ENCODE results near the gene SCRN2. TPM values are rescaled to one million over a fixed set of nuclear protein-coding genes. Genes with fewer than 3 reads are reported as not detected.

The SCRN2 gene
- total and polyA plus RNA-seq, 12 donors: 6.3 to 136 (median 40.5) TPM

DNA sequence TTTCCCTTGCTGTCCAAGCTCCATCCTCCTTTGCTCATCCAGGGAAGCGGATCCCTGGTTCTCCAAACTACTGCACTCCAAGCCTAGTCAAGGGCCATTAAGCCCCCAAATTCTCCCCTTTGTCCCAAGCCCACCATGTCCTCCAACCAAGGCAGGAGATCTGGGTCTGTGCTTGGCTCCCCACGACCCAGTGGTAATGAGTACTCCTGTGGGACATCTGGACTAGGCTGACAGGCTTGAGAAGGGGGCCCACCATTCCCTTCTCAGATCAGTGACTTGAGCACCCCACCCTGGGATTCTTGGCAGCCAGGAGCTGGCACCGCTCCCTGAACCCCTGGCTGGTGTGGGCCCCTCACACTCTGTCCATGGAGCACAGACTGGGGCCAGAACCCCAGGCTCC is 36.6 kb downstream of the SCRN2 start:
- DNase-seq: peak in 1 of 7 donors; percentile 12
- intact Hi-C loops (cut with DNase I): loop anchor here in 1 of 2 donors (10.0 kb wide), 1 partner anchor 140 kb away; no protein-coding TSS in a partner anchor
- TF ChIP-seq, protein P1, sequence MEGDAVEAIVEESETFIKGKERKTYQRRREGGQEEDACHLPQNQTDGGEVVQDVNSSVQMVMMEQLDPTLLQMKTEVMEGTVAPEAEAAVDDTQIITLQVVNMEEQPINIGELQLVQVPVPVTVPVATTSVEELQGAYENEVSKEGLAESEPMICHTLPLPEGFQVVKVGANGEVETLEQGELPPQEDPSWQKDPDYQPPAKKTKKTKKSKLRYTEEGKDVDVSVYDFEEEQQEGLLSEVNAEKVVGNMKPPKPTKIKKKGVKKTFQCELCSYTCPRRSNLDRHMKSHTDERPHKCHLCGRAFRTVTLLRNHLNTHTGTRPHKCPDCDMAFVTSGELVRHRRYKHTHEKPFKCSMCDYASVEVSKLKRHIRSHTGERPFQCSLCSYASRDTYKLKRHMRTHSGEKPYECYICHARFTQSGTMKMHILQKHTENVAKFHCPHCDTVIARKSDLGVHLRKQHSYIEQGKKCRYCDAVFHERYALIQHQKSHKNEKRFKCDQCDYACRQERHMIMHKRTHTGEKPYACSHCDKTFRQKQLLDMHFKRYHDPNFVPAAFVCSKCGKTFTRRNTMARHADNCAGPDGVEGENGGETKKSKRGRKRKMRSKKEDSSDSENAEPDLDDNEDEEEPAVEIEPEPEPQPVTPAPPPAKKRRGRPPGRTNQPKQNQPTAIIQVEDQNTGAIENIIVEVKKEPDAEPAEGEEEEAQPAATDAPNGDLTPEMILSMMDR (IDR thresholded peaks at IDR 0.05): no peak
- TF ChIP-seq POLR2A (IDR thresholded peaks at IDR 0.05): no peak
- 58 to 78% (median 70%) methylated on average over 2 to 3 of the region's 3 CpGs for WGBS, 4 donors
- Histone ChIP-seq H3K4me1 (replicated peaks in 1 of 2) (no peaks in the 10 kb centered on the region), H3K4me3 (no peak overlapping the region), H3K27me3 (peaks cover 2% of the 10 kb centered on the region), H3K9me3 (replicated peaks in 1 of 3) (no peaks in the 10 kb centered on the region), H3K27ac (no peak overlapping the region), H3K36me3 (replicated peaks in 1 of 2) (peaks cover 0 to 19% of the 10 kb centered on the region in 2 donors)

DNA sequence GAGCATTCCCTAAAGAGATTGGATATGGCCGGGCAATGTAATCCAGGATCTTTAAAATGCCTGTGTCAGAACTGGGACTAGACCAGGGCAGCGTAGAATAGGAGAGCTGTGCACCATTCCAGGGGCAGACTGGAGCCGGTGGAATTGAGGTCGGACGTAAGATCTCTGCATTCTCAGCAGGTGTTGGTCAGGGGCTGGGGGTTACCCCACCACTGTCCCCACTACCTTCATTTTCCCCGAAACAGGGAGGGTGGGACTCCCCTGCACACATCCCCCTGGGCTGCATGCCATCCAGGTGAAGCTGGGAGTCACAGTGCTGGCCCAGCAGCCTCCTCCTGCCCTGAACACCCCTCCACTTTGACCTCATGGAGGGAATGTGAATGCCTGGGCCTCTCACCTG is 37.3 kb downstream of the SCRN2 start:
- H3K4me3 ChIP-seq: no peak overlapping the region
- intact Hi-C loops (cut with DNase I): loop anchor here in 1 of 2 donors (10.0 kb wide), 1 partner anchor 139 kb away; no protein-coding TSS in a partner anchor
- no peak for DNase-seq
- H3K27me3 ChIP-seq: peaks cover 2% of the 10 kb centered on the region
- no peak overlapping the region for H3K27ac ChIP-seq
- no peaks in the 10 kb centered on the region for H3K9me3 ChIP-seq (replicated peaks in 1 of 3)
- TF ChIP-seq POLR2A (IDR thresholded peaks at IDR 0.05): no peak
- TF ChIP-seq, protein P1 (IDR thresholded peaks at IDR 0.05): no peak
- H3K4me1 ChIP-seq (replicated peaks in 1 of 2): no peaks in the 10 kb centered on the region
- H3K36me3 ChIP-seq (replicated peaks in 1 of 2): peaks cover 0 to 12% of the 10 kb centered on the region in 2 donors
- WGBS, 4 donors: 63 to 79% (median 74%) methylated on average over 5 to 6 of the region's 6 CpGs

- intact Hi-C loops (cut with DNase I): loop anchor here in 1 of 2 donors (10.0 kb wide), 1 partner anchor 138 kb away; no protein-coding TSS in a partner anchor
- Histone ChIP-seq H3K4me3 (no peak overlapping the region), H3K36me3 (replicated peaks in 1 of 2) (peaks cover 0 to 8% of the 10 kb centered on the region in 2 donors), H3K4me1 (replicated peaks in 1 of 2) (no peaks in the 10 kb centered on the region), H3K9me3 (replicated peaks in 1 of 3) (no peaks in the 10 kb centered on the region), H3K27ac (no peak overlapping the region), H3K27me3 (peaks cover 2% of the 10 kb centered on the region)
- 43 to 61% (median 51%) methylated on average over 3 to 5 of the region's 5 CpGs for WGBS, 4 donors
- TF ChIP-seq POLR2A (IDR thresholded peaks at IDR 0.05): no peak
- TF ChIP-seq, protein P1 (IDR thresholded peaks at IDR 0.05): no peak
- DNase-seq: no peak
Observed at GRCh38 chr17:47803201-47803600, 37.9 kb downstream of the SCRN2 start.

GRCh38 chr17:47802341-47803022 is 38.6 kb downstream of the SCRN2 start:
- intact Hi-C loops (cut with DNase I): loop anchor here in 1 of 2 donors (10.0 kb wide), 1 partner anchor 138 kb away; no protein-coding TSS in a partner anchor
- Histone ChIP-seq H3K27ac (no peak overlapping the region), H3K9me3 (replicated peaks in 1 of 3) (no peaks in the 10 kb centered on the region), H3K27me3 (peaks cover 2% of the 10 kb centered on the region), H3K36me3 (replicated peaks in 1 of 2) (peaks cover 0 to 3% of the 10 kb centered on the region in 2 donors), H3K4me3 (no peak overlapping the region), H3K4me1 (replicated peaks in 1 of 2) (no peaks in the 10 kb centered on the region)
- 32 to 54% (median 38%) methylated on average over 5 to 9 of the region's 9 CpGs for WGBS, 4 donors
- TF ChIP-seq, protein P1 (IDR thresholded peaks at IDR 0.05): peak; percentile 27 to 60 (median 48)
- TF ChIP-seq POLR2A (IDR thresholded peaks at IDR 0.05): no peak
- peak; percentile 46 to 73 (median 54) for DNase-seq
